ENCODE measurements around the gene DCP1A.

- no peak for TF ChIP-seq CTCF (IDR thresholded peaks at IDR 0.05; ENCODE audit: insufficient read depth, low read depth, low read length)
- TF ChIP-seq EZH2 (IDR thresholded peaks at IDR 0.05; ENCODE audit: insufficient read depth, low read length), result no peak
Measured at GRCh38 chr3:53282581-53282980, 64.8 kb downstream of the DCP1A start.
